Measurements from ENCODE around the gene RAP1GDS1.

- TF ChIP-seq CTCF (IDR thresholded peaks at IDR 0.05) (no peak), ZFX (IDR thresholded peaks at IDR 0.05; ENCODE audit: borderline replicate concordance) (no peak)
Measured at GRCh38 chr4:98377559-98377958, 116.4 kb downstream of the RAP1GDS1 start.
